HepG2 (cell line): ENCODE results near the gene LAMTOR2. TPM values are rescaled to one million over a fixed set of nuclear protein-coding genes. Genes with fewer than 3 reads are reported as not detected.
A peak's percentile ranks its signal among the peaks of the same experiment; 100 is the strongest.

Experiments
- KMT2B ChIP-seq: IDR thresholded peaks from 2 replicates; pipeline ENCODE4 v1.6.1; 2016; ENCODE audit warnings: missing genetic modification reagents, missing compliant biosample characterization
- MXD4 ChIP-seq: IDR thresholded peaks from 2 replicates; pipeline ENCODE4 v1.6.1; 2016; ENCODE audit warnings: mild to moderate bottlenecking, missing biosample characterization, missing genetic modification reagents
- MZF1 ChIP-seq: sonication (generic); formaldehyde crosslinking; IDR thresholded peaks from 2 replicates; pipeline ENCODE4 v1.8.1; 2023; ENCODE audit warnings: mild to moderate bottlenecking, missing genetic modification reagents, borderline replicate concordance
- NFKB2 ChIP-seq: sonication (generic); formaldehyde crosslinking; IDR thresholded peaks from 2 replicates; pipeline ENCODE4 v1.4.0; 2020; ENCODE audit warnings: missing genetic modification reagents, borderline replicate concordance
- NR0B2 ChIP-seq: sonication (generic); formaldehyde crosslinking; IDR thresholded peaks from 2 replicates; pipeline ENCODE4 v1.4.0; 2020; ENCODE audit warnings: mild to moderate bottlenecking, missing genetic modification reagents
- POGZ ChIP-seq: sonication (generic); formaldehyde crosslinking; IDR thresholded peaks from 2 replicates; pipeline ENCODE4 v1.4.0; 2020; ENCODE audit warnings: mild to moderate bottlenecking, missing genetic modification reagents
- POLR2A ChIP-seq, 2 experiments: IDR thresholded peaks; 2 replicates each; pipeline ENCODE4 v1.6.1; 2011; ENCODE audit warnings: low read depth in 2 of 2, low read length in 2 of 2, mild to moderate bottlenecking in 1 of 2, moderate library complexity in 1 of 2; ENCODE audit not compliant: insufficient read depth in 1 of 2
- SAP130 ChIP-seq: IDR thresholded peaks from 2 replicates; pipeline ENCODE4 v1.6.1; 2016; ENCODE audit warnings: low read depth
- ZGPAT ChIP-seq: IDR thresholded peaks from 2 replicates; pipeline ENCODE4 v1.6.1; 2016; ENCODE audit warnings: mild to moderate bottlenecking
- ZMYM4 ChIP-seq: sonication (generic); formaldehyde crosslinking; IDR thresholded peaks from 2 replicates; pipeline ENCODE4 v1.8.1; 2023; ENCODE audit warnings: mild to moderate bottlenecking, missing genetic modification reagents
- ZNF136 ChIP-seq: sonication (generic); formaldehyde crosslinking; IDR thresholded peaks from 2 replicates; pipeline ENCODE4 v1.8.1; 2022; ENCODE audit warnings: low read depth, mild to moderate bottlenecking, moderate library complexity, missing genetic modification reagents
- ZNF710 ChIP-seq: sonication (generic); formaldehyde crosslinking; IDR thresholded peaks from 2 replicates; pipeline ENCODE4 v1.5.0; 2020; ENCODE audit warnings: mild to moderate bottlenecking, missing genetic modification reagents, borderline replicate concordance
- ZNF768 ChIP-seq: sonication (generic); formaldehyde crosslinking; IDR thresholded peaks from 2 replicates; pipeline ENCODE4 v1.4.0; 2020; ENCODE audit warnings: missing genetic modification reagents
- ZNF772 ChIP-seq: sonication (generic); formaldehyde crosslinking; IDR thresholded peaks from 2 replicates; pipeline ENCODE4 v1.5.0; 2020; ENCODE audit warnings: mild to moderate bottlenecking, missing genetic modification reagents
- ZSCAN21 ChIP-seq: sonication (generic); formaldehyde crosslinking; IDR thresholded peaks from 2 replicates; pipeline ENCODE4 v1.8.0; 2022; ENCODE audit warnings: mild to moderate bottlenecking, missing genetic modification reagents, moderate library complexity, borderline replicate concordance
- ZSCAN25 ChIP-seq: sonication (generic); formaldehyde crosslinking; IDR thresholded peaks from 2 replicates; pipeline ENCODE4 v1.8.0; 2022; ENCODE audit warnings: mild to moderate bottlenecking, missing genetic modification reagents
- polyA plus RNA-seq, 8 experiments: library from polyadenylated mRNA; depleted of rRNA in 3 of 8; stranded (reverse) in 7 of 8; unstranded in 1 of 8; fragments of >200 nt; fragmentation: Illumina TruSeq in 4 of 8; extraction: Trizol in 4 of 8; gene quantifications; 2 replicates each; pipeline versions ENCODE4 v1.2.1 to v1.2.3, GENCODE V29; 2011 to 2016; ENCODE audit warnings: low read depth in 4 of 8, missing spikeins in 1 of 8, mixed read lengths in 1 of 8; ENCODE audit not compliant: insufficient read depth in 1 of 8
- total RNA-seq, 5 experiments: library from RNA; depleted of rRNA; stranded (reverse); fragments of >200 nt; fragmentation: Illumina TruSeq; extraction: Trizol; gene quantifications; 2 replicates each; pipeline ENCODE4 v1.2.3, GENCODE V29; 2016; ENCODE audit warnings: low read depth in 1 of 5
- TF ChIP-seq, protein P1 (sequence below): sonication (generic); formaldehyde crosslinking; IDR thresholded peaks from 2 replicates; pipeline ENCODE4 v1.5.0; 2020; ENCODE audit warnings: missing genetic modification reagents

Gene LAMTOR2
- total and polyA plus RNA-seq, 2 of the 13 experiments (the other 11 are each of a cell fraction or from before 2014, with no cell fraction given) = 36.5 to 66.4 TPM

- TF ChIP-seq, protein P1, sequence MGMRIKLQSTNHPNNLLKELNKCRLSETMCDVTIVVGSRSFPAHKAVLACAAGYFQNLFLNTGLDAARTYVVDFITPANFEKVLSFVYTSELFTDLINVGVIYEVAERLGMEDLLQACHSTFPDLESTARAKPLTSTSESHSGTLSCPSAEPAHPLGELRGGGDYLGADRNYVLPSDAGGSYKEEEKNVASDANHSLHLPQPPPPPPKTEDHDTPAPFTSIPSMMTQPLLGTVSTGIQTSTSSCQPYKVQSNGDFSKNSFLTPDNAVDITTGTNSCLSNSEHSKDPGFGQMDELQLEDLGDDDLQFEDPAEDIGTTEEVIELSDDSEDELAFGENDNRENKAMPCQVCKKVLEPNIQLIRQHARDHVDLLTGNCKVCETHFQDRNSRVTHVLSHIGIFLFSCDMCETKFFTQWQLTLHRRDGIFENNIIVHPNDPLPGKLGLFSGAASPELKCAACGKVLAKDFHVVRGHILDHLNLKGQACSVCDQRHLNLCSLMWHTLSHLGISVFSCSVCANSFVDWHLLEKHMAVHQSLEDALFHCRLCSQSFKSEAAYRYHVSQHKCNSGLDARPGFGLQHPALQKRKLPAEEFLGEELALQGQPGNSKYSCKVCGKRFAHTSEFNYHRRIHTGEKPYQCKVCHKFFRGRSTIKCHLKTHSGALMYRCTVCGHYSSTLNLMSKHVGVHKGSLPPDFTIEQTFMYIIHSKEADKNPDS (CRISPR knock-in tag) = peak; percentile 62; the same call in 1 of the 2 replicates
- TF ChIP-seq ZSCAN21 (no peak), POGZ (CRISPR knock-in tag) (peak; percentile 23; the same call in 1 of the 2 replicates), NFKB2 (peak; percentile 63; the same call in 1 of the 2 replicates), ZMYM4 (CRISPR knock-in tag) (0 out of 2 replicates have a peak, but pooled peaks have one; percentile 12), ZGPAT (CRISPR knock-in tag) (peak; percentile 48), POLR2A (IDR thresholded peaks at IDR 0.05; ENCODE audit: insufficient read depth in 1 of 2, low read depth in 2 of 2, low read length in 2 of 2) (0 out of 4 replicates have a peak, but pooled peaks of 1 of the 2 experiments have one; percentile 3), NR0B2 (CRISPR knock-in tag) (0 out of 2 replicates have a peak, but pooled peaks have one; percentile 18), MZF1 (no peak), ZNF772 (CRISPR knock-in tag) (peak; percentile 52; the same call in 1 of the 2 replicates), ZNF710 (CRISPR knock-in tag) (0 out of 2 replicates have a peak, but pooled peaks have one; percentile 53), ZNF768 (CRISPR knock-in tag) (peak; percentile 69; the same call in 1 of the 2 replicates), KMT2B (CRISPR knock-in tag) (peak; percentile 47; the same call in 1 of the 2 replicates), SAP130 (peak; percentile 68), ZNF136 (no peak), ZSCAN25 (CRISPR knock-in tag) (peak; percentile 95), MXD4 (CRISPR knock-in tag) (0 out of 2 replicates have a peak, but pooled peaks have one; percentile 35)
Measured at GRCh38 chr1:156052862-156053767, 1.5 kb upstream of the LAMTOR2 start (continued).
